Fibroblast of lung (primary cell): ENCODE results near the gene RRAS2. TPM values are rescaled to one million over a fixed set of nuclear protein-coding genes. Genes with fewer than 3 reads are reported as not detected.
A peak's percentile ranks its signal among the peaks of the same experiment; 100 is the strongest.

Experiments used
- DNase-seq, 2 donors: peaks; one replicate each; pipeline versions ENCODE4 v3.0.0 to v3.0.0-alpha.2; 2010; ENCODE audit warnings: low read depth in 2 of 2
- H2AFZ ChIP-seq: 2 replicates; pipeline ENCODE4 v1.5.1; 2012; ENCODE audit warnings: low read length, control low read depth, inconsistent platforms
- H3K27ac ChIP-seq: 2 replicates; pipeline ENCODE4 v1.5.1; 2011; ENCODE audit warnings: low read length, control low read depth; ENCODE audit not compliant: insufficient read depth
- H3K27me3 ChIP-seq: 2 replicates; pipeline ENCODE4 v1.5.1; 2011; ENCODE audit warnings: mild to moderate bottlenecking, low read length; ENCODE audit not compliant: control insufficient read depth, insufficient read depth
- H3K36me3 ChIP-seq: 2 replicates; pipeline ENCODE4 v1.5.1; 2011; ENCODE audit warnings: low read length; ENCODE audit not compliant: control insufficient read depth, insufficient read depth
- H3K4me1 ChIP-seq: 2 replicates; pipeline ENCODE4 v1.5.1; 2011; ENCODE audit warnings: low read length; ENCODE audit not compliant: control insufficient read depth, insufficient read depth; ENCODE audit errors: extremely low read depth
- H3K4me2 ChIP-seq: 2 replicates; pipeline ENCODE4 v1.5.1; 2011; ENCODE audit warnings: low read length, control low read depth; ENCODE audit not compliant: insufficient read depth; ENCODE audit errors: extremely low read depth
- H3K4me3 ChIP-seq, 4 experiments: fragments of 200-600 bp in 1 of 4; sonication (generic) in 1 of 4; replicated peaks in 1 of 4; 2 replicates each; pipeline ENCODE4 v1.5.1; 2011 to 2016; ENCODE audit warnings: low read length in 4 of 4, low read depth in 3 of 4, mild to moderate bottlenecking in 3 of 4, control low read depth in 2 of 4, inconsistent platforms in 1 of 4, mixed read lengths in 1 of 4; ENCODE audit not compliant: insufficient read depth in 1 of 4; ENCODE audit errors: control extremely low read depth in 1 of 4
- H3K79me2 ChIP-seq: 2 replicates; pipeline ENCODE4 v1.5.1; 2012; ENCODE audit warnings: mild to moderate bottlenecking, low read length, inconsistent platforms; ENCODE audit not compliant: control insufficient read depth, insufficient read depth
- H3K9ac ChIP-seq: 2 replicates; pipeline ENCODE4 v1.5.1; 2011; ENCODE audit warnings: mild to moderate bottlenecking, low read length, control low read depth; ENCODE audit not compliant: insufficient read depth
- H3K9me3 ChIP-seq: 2 replicates; pipeline ENCODE4 v1.5.1; 2012; ENCODE audit warnings: low read depth, low read length; ENCODE audit not compliant: control insufficient read depth, insufficient read depth
- H4K20me1 ChIP-seq: 2 replicates; pipeline ENCODE4 v1.5.1; 2011; ENCODE audit warnings: low read length; ENCODE audit not compliant: control insufficient read depth, insufficient read depth; ENCODE audit errors: extremely low read depth
- CTCF ChIP-seq, 2 donors: IDR thresholded peaks in 1 of 2; conservative IDR thresholded peaks in 1 of 2; 1 replicate in 1 of 2; 2 replicates in 1 of 2; pipeline ENCODE4 v1.5.1; 2011 to 2012; ENCODE audit warnings: low read length in 2 of 2, control low read depth in 1 of 2, inconsistent platforms in 1 of 2, low read depth in 1 of 2, mild to moderate bottlenecking in 1 of 2
- EZH2 ChIP-seq: IDR thresholded peaks from 2 replicates; pipeline ENCODE4 v1.5.1; 2012; ENCODE audit warnings: low read length, control low read depth, mild to moderate bottlenecking; ENCODE audit errors: missing control alignments
- polyA plus RNA-seq, 2 donors: library from polyadenylated mRNA; depleted of rRNA in 1 of 2; stranded (reverse) in 1 of 2; unstranded in 1 of 2; fragments of >200 nt; gene quantifications; 2 replicates each; pipeline ENCODE4 v1.2.1, GENCODE V29; 2011 to 2012; ENCODE audit warnings: missing spikeins in 1 of 2
- total RNA-seq: library from RNA; depleted of rRNA; stranded (reverse); fragments of >200 nt; gene quantifications from 2 replicates; pipeline ENCODE4 v1.2.1, GENCODE V29; 2014

The RRAS2 gene
- total and polyA plus RNA-seq, 2 donors (not counting 1 experiment from before 2014, with no cell fraction given), result 160 to 178 TPM

- peak; percentile 19 to 27 for TF ChIP-seq CTCF (conservative IDR thresholded peaks at IDR 0.05 in 1 of 2, IDR thresholded peaks at IDR 0.05 in 1 of 2; ENCODE audit: low read depth in 1 of 2, low read length in 2 of 2)
- no peak for TF ChIP-seq EZH2
- H2AFZ ChIP-seq, result no peak overlapping the region
- peaks cover 9% of the 10 kb centered on the region for H3K27me3 ChIP-seq
- no peaks in the 10 kb centered on the region for H3K9me3 ChIP-seq
- no peaks in the 10 kb centered on the region for H3K4me1 ChIP-seq
- no peaks in the 10 kb centered on the region for H3K79me2 ChIP-seq
- no peak for DNase-seq
- no peak overlapping the region for H3K9ac ChIP-seq
- H3K36me3 ChIP-seq, result no peaks in the 10 kb centered on the region
- H3K4me3 ChIP-seq, result no peak overlapping the region
- H4K20me1 ChIP-seq, result no peaks in the 10 kb centered on the region
- no peak overlapping the region for H3K27ac ChIP-seq
- H3K4me2 ChIP-seq, result no peak overlapping the region
These were observed 126.3 kb downstream of the RRAS2 start for GRCh38 chr11:14232652-14233051.

GRCh38 chr11:14230407-14230806 is 128.6 kb downstream of the RRAS2 start:
- no peak overlapping the region for H3K4me2 ChIP-seq
- H3K9ac ChIP-seq, result no peak overlapping the region
- no peaks in the 10 kb centered on the region for H3K27me3 ChIP-seq
- no peak overlapping the region for H3K4me3 ChIP-seq
- H3K36me3 ChIP-seq, result no peaks in the 10 kb centered on the region
- no peaks in the 10 kb centered on the region for H3K79me2 ChIP-seq
- H3K4me1 ChIP-seq, result no peaks in the 10 kb centered on the region
- TF ChIP-seq EZH2, result no peak
- TF ChIP-seq CTCF (conservative IDR thresholded peaks at IDR 0.05 in 1 of 2, IDR thresholded peaks at IDR 0.05 in 1 of 2; ENCODE audit: low read depth in 1 of 2, low read length in 2 of 2), result no peak
- no peak for DNase-seq
- H2AFZ ChIP-seq, result no peak overlapping the region
- no peaks in the 10 kb centered on the region for H4K20me1 ChIP-seq
- no peak overlapping the region for H3K27ac ChIP-seq
- no peaks in the 10 kb centered on the region for H3K9me3 ChIP-seq

DNA sequence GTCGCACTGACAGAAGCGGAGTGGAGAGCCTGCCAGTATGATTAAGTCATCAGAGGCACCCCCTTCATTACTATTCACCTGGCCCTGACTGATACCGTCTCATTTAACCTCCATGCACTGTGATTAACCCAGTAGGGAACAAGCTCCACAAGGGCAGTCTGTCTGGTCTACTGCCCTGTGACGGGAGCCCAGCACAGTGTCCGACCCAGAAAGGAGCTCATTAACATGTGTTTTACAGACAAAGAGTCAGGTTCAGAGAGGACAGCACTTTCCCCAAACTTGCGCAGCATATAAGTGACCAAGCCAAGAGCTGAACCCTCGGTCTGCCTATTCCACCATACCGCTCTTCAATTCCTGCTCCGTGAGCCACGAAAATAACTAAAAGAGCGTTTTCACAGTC is 129.5 kb downstream of the RRAS2 start:
- Histone ChIP-seq H3K4me3 (no peak overlapping the region), H3K4me2 (no peak overlapping the region), H3K36me3 (no peaks in the 10 kb centered on the region), H3K27ac (no peak overlapping the region), H3K79me2 (no peaks in the 10 kb centered on the region), H4K20me1 (no peaks in the 10 kb centered on the region), H3K9me3 (no peaks in the 10 kb centered on the region), H3K27me3 (no peaks in the 10 kb centered on the region), H3K9ac (no peak overlapping the region), H2AFZ (no peak overlapping the region), H3K4me1 (no peaks in the 10 kb centered on the region)
- TF ChIP-seq EZH2 (no peak), CTCF (conservative IDR thresholded peaks at IDR 0.05 in 1 of 2, IDR thresholded peaks at IDR 0.05 in 1 of 2; ENCODE audit: low read depth in 1 of 2, low read length in 2 of 2) (no peak)
- DNase-seq, result no peak
